ENCODE measurements around the gene CARD10. TPM values are rescaled to one million over a fixed set of nuclear protein-coding genes. Genes with fewer than 3 reads are reported as not detected.

Gene CARD10
- total and polyA plus RNA-seq, 2 of the 13 experiments (the other 11 are each of a cell fraction or from before 2014, with no cell fraction given), result 35.2 to 55.8 TPM

- TF ChIP-seq LBX2 (CRISPR knock-in tag; IDR thresholded peaks at IDR 0.05; ENCODE audit: borderline replicate concordance) (peak; percentile 60; the same call in 1 of the 2 replicates), FOXK1 (CRISPR knock-in tag; IDR thresholded peaks at IDR 0.05; ENCODE audit: borderline replicate concordance, low read depth) (peak; percentile 77; the same call in 1 of the 2 replicates), ZNF597 (CRISPR knock-in tag; IDR thresholded peaks at IDR 0.05) (no peak), RNF219 (CRISPR knock-in tag; IDR thresholded peaks at IDR 0.05) (0 out of 2 replicates have a peak, but pooled peaks have one; percentile 2), ARID4A (CRISPR knock-in tag; IDR thresholded peaks at IDR 0.05; ENCODE audit: borderline replicate concordance) (peak; percentile 85), YY1 (IDR thresholded peaks at IDR 0.05; ENCODE audit: insufficient read depth, insufficient replicate concordance, low read depth, low read length) (peak; percentile 59), SSRP1 (CRISPR knock-in tag; IDR thresholded peaks at IDR 0.05) (no peak; the same call in 1 of the 2 replicates), SRY (CRISPR knock-in tag; IDR thresholded peaks at IDR 0.05) (no peak), MLX (CRISPR knock-in tag; IDR thresholded peaks at IDR 0.05) (0 out of 2 replicates have a peak, but pooled peaks have one; percentile 56), NCOR1 (IDR thresholded peaks at IDR 0.05; ENCODE audit: borderline replicate concordance, low read length) (peak; percentile 44; the same call in 1 of the 2 replicates), RFX1 (IDR thresholded peaks at IDR 0.05) (no peak), ZNF468 (CRISPR knock-in tag; IDR thresholded peaks at IDR 0.05) (no peak), PAX8 (CRISPR knock-in tag; IDR thresholded peaks at IDR 0.05; ENCODE audit: borderline replicate concordance) (no peak), ZSCAN12 (CRISPR knock-in tag; IDR thresholded peaks at IDR 0.05) (no peak), NONO (IDR thresholded peaks at IDR 0.05) (no peak), NONO (CRISPR knock-in tag; conservative IDR thresholded peaks at IDR 0.05) (peak; percentile 90), ZNF709 (CRISPR knock-in tag; IDR thresholded peaks at IDR 0.05) (peak; percentile 67; the same call in 1 of the 2 replicates), NFRKB (IDR thresholded peaks at IDR 0.05) (no peak), NCOA5 (CRISPR knock-in tag; IDR thresholded peaks at IDR 0.05) (no peak), SOX5 (CRISPR knock-in tag; IDR thresholded peaks at IDR 0.05; ENCODE audit: borderline replicate concordance) (peak; percentile 85), FOXO1 (CRISPR knock-in tag; IDR thresholded peaks at IDR 0.05) (peak; percentile 69), ZNF577 (CRISPR knock-in tag; IDR thresholded peaks at IDR 0.05; ENCODE audit: borderline replicate concordance, low read depth) (no peak)
These were observed 42.2 kb upstream of the CARD10 start (continued) for GRCh38 chr22:37561212-37562048.

Data from HepG2 (cell line).